Measurements from ENCODE around the gene CLIP3.
"Not testable (repeated sequence)": the region's sequence is repeated elsewhere in the genome, so short reads cannot be mapped to it uniquely, and the experiment has no call there.

Gene CLIP3

GRCh38 chr19:36047835-36048234 is 15.2 kb upstream of the CLIP3 start:
- DNase-seq, result no peak

- DNase-seq, result no peak
These were observed 13.9 kb upstream of the CLIP3 start for GRCh38 chr19:36046443-36047050.

GRCh38 chr19:36043952-36044351 is 11.3 kb upstream of the CLIP3 start:
- no peak for DNase-seq

- DNase-seq, result no peak
These were observed 9.2 kb upstream of the CLIP3 start for GRCh38 chr19:36041831-36042230.

GRCh38 chr19:36041092-36041491 is 8.4 kb upstream of the CLIP3 start:
- DNase-seq, result not testable (repeated sequence)

GRCh38 chr19:36040495-36040894 is 7.8 kb upstream of the CLIP3 start:
- DNase-seq, result no peak

GRCh38 chr19:36031308-36031707 is 1.4 kb downstream of the CLIP3 start:
- DNase-seq, result no peak

- DNase-seq, result no peak
These were observed 2.2 kb downstream of the CLIP3 start for GRCh38 chr19:36030264-36031148.

- no peak for DNase-seq
These were observed 4.2 kb downstream of the CLIP3 start for GRCh38 chr19:36028313-36029041.

GRCh38 chr19:36027696-36028095 is 5.0 kb downstream of the CLIP3 start:
- no peak for DNase-seq

GRCh38 chr19:36026091-36026876 is 6.4 kb downstream of the CLIP3 start:
- DNase-seq, result no peak

- no peak for DNase-seq
These were observed 7.1 kb downstream of the CLIP3 start for GRCh38 chr19:36025541-36025940.

- no peak for DNase-seq
These were observed 9.2 kb downstream of the CLIP3 start for GRCh38 chr19:36023432-36023831.

- no peak for DNase-seq
These were observed 13.5 kb downstream of the CLIP3 start for GRCh38 chr19:36019061-36019670.

GRCh38 chr19:36014012-36014924 is 18.4 kb downstream of the CLIP3 start, which contains the start of gene ALKBH6:
TSS of gene ALKBH6 (minus strand) at chr19:36014213. CDS start at chr19:36013397, 816 bp downstream.
- peak; percentile 96 for DNase-seq

GRCh38 chr19:36013280-36014011 is 19.2 kb downstream of the CLIP3 start:
- no peak for DNase-seq

- no peak for DNase-seq
These were observed 22.3 kb downstream of the CLIP3 start for GRCh38 chr19:36010402-36010801.

- DNase-seq, result no peak
These were observed 22.9 kb downstream of the CLIP3 start for GRCh38 chr19:36009633-36010379.

- DNase-seq, result peak; percentile 3
These were observed 23.5 kb downstream of the CLIP3 start for GRCh38 chr19:36009220-36009619.

Measured in NCI-H2029 treated with DMSO at 0.1 percent for 48 hours (cell line).